GM21515 (cell line): Measurements from ENCODE around the gene KRTAP10-2.
"Not testable (repeated sequence)": the region's sequence is repeated elsewhere in the genome, so short reads cannot be mapped to it uniquely, and the experiment has no call there.

Experiments used
- ATAC-seq: cut with Tn5 transposase; IDR thresholded peaks from one replicate; pipeline ENCODE4 v1.9.1; 2021; ENCODE audit not compliant: unreplicated experiment

Gene KRTAP10-2

GRCh38 chr21:44503006-44503889 is 48.1 kb downstream of the KRTAP10-2 start:
- ATAC-seq: not testable (repeated sequence)

GRCh38 chr21:44502171-44502958 is 48.9 kb downstream of the KRTAP10-2 start:
- no peak for ATAC-seq
